HepG2 (cell line): ENCODE measurements around the gene TEX19. TPM values are rescaled to one million over a fixed set of nuclear protein-coding genes. Genes with fewer than 3 reads are reported as not detected.

Source experiments
- FOXM1 ChIP-seq: sonication (generic); formaldehyde crosslinking; IDR thresholded peaks from 2 replicates; pipeline ENCODE4 v1.5.0; 2020; ENCODE audit warnings: missing genetic modification reagents
- GATAD2A ChIP-seq: IDR thresholded peaks from 2 replicates; pipeline ENCODE4 v1.6.1; 2016
- HDAC6 ChIP-seq: fragments of 200-600 bp; sonication (generic); IDR thresholded peaks from 2 replicates; pipeline ENCODE4 v1.7.0; 2017; ENCODE audit warnings: mild to moderate bottlenecking, antibody characterized with exemption, low read length, low read depth
- MATR3 ChIP-seq: sonication (generic); formaldehyde crosslinking; IDR thresholded peaks from 2 replicates; pipeline ENCODE4 v1.4.0; 2020; ENCODE audit warnings: missing genetic modification reagents
- MED13 ChIP-seq: sonication (generic); formaldehyde crosslinking; IDR thresholded peaks from 2 replicates; pipeline ENCODE4 v1.5.0; 2020; ENCODE audit warnings: missing genetic modification reagents
- MIER3 ChIP-seq: IDR thresholded peaks from 2 replicates; pipeline ENCODE4 v1.6.1; 2016; ENCODE audit warnings: missing compliant biosample characterization, borderline replicate concordance
- SNAI1 ChIP-seq: sonication (generic); formaldehyde crosslinking; IDR thresholded peaks from 2 replicates; pipeline ENCODE4 v1.5.0; 2020; ENCODE audit warnings: mild to moderate bottlenecking, missing genetic modification reagents, borderline replicate concordance
- SSRP1 ChIP-seq: IDR thresholded peaks from 2 replicates; pipeline ENCODE4 v1.6.1; 2016; ENCODE audit warnings: control low read depth
- STAG1 ChIP-seq: sonication (generic); formaldehyde crosslinking; IDR thresholded peaks from 2 replicates; pipeline ENCODE4 v1.4.0; 2020; ENCODE audit warnings: missing genetic modification reagents
- SYNCRIP ChIP-seq: fragments of 200-400 bp; formaldehyde crosslinking; IDR thresholded peaks from 2 replicates; pipeline ENCODE4 v1.6.1; 2018; ENCODE audit warnings: mild to moderate bottlenecking, low read depth, low read length; ENCODE audit not compliant: insufficient read depth
- TCF7L2 ChIP-seq: IDR thresholded peaks from 2 replicates; pipeline ENCODE4 v1.6.1; 2011; ENCODE audit warnings: mild to moderate bottlenecking, low read depth, low read length, moderate library complexity
- TEF ChIP-seq: sonication (generic); formaldehyde crosslinking; IDR thresholded peaks from 2 replicates; pipeline ENCODE4 v1.5.0; 2020; ENCODE audit warnings: missing genetic modification reagents
- YEATS2 ChIP-seq: sonication (generic); formaldehyde crosslinking; IDR thresholded peaks from 2 replicates; pipeline ENCODE4 v1.4.0; 2020; ENCODE audit warnings: missing genetic modification reagents, borderline replicate concordance
- ZBTB8A ChIP-seq: sonication (generic); formaldehyde crosslinking; IDR thresholded peaks from 2 replicates; pipeline ENCODE4 v1.4.0; 2020; ENCODE audit warnings: mild to moderate bottlenecking, low read depth, missing genetic modification reagents, borderline replicate concordance
- ZNF124 ChIP-seq: sonication (generic); formaldehyde crosslinking; IDR thresholded peaks from 2 replicates; pipeline ENCODE4 v1.4.0; 2020; ENCODE audit warnings: missing genetic modification reagents
- ZNF17 ChIP-seq: sonication (generic); formaldehyde crosslinking; IDR thresholded peaks from 2 replicates; pipeline ENCODE4 v1.5.0; 2020; ENCODE audit warnings: mild to moderate bottlenecking, missing genetic modification reagents
- ZNF232 ChIP-seq: sonication (generic); formaldehyde crosslinking; IDR thresholded peaks from 2 replicates; pipeline ENCODE4 v1.4.0; 2020; ENCODE audit warnings: missing genetic modification reagents, borderline replicate concordance
- ZNF674 ChIP-seq: sonication (generic); formaldehyde crosslinking; IDR thresholded peaks from 2 replicates; pipeline ENCODE4 v1.5.0; 2020; ENCODE audit warnings: low read depth, mild to moderate bottlenecking, missing genetic modification reagents
- polyA plus RNA-seq, 8 experiments: library from polyadenylated mRNA; depleted of rRNA in 3 of 8; stranded (reverse) in 7 of 8; unstranded in 1 of 8; fragments of >200 nt; fragmentation: Illumina TruSeq in 4 of 8; extraction: Trizol in 4 of 8; gene quantifications; 2 replicates each; pipeline versions ENCODE4 v1.2.1 to v1.2.3, GENCODE V29; 2011 to 2016; ENCODE audit warnings: low read depth in 4 of 8, missing spikeins in 1 of 8, mixed read lengths in 1 of 8; ENCODE audit not compliant: insufficient read depth in 1 of 8
- total RNA-seq, 5 experiments: library from RNA; depleted of rRNA; stranded (reverse); fragments of >200 nt; fragmentation: Illumina TruSeq; extraction: Trizol; gene quantifications; 2 replicates each; pipeline ENCODE4 v1.2.3, GENCODE V29; 2016; ENCODE audit warnings: low read depth in 1 of 5
- TF ChIP-seq, protein P1 (sequence below): sonication (generic); formaldehyde crosslinking; IDR thresholded peaks from 2 replicates; pipeline ENCODE4 v1.5.1; 2020; ENCODE audit warnings: mild to moderate bottlenecking, moderate library complexity, missing genetic modification reagents
- TF ChIP-seq, protein P2 (sequence below): sonication (generic); formaldehyde crosslinking; IDR thresholded peaks from 2 replicates; pipeline ENCODE4 v1.5.0; 2020; ENCODE audit warnings: mild to moderate bottlenecking, missing genetic modification reagents
- TF ChIP-seq, protein P3 (sequence below): sonication (generic); formaldehyde crosslinking; IDR thresholded peaks from 2 replicates; pipeline ENCODE4 v1.4.0; 2020; ENCODE audit warnings: mild to moderate bottlenecking, missing genetic modification reagents, borderline replicate concordance
- TF ChIP-seq, protein P4 (sequence below): sonication (generic); formaldehyde crosslinking; IDR thresholded peaks from 2 replicates; pipeline ENCODE4 v1.4.0; 2020; ENCODE audit warnings: missing genetic modification reagents

TEX19 gene
- total and polyA plus RNA-seq, 2 of the 13 experiments (the other 11 are each of a cell fraction or from before 2014, with no cell fraction given): 1.3 to 6.0 TPM

- TF ChIP-seq, protein P1, sequence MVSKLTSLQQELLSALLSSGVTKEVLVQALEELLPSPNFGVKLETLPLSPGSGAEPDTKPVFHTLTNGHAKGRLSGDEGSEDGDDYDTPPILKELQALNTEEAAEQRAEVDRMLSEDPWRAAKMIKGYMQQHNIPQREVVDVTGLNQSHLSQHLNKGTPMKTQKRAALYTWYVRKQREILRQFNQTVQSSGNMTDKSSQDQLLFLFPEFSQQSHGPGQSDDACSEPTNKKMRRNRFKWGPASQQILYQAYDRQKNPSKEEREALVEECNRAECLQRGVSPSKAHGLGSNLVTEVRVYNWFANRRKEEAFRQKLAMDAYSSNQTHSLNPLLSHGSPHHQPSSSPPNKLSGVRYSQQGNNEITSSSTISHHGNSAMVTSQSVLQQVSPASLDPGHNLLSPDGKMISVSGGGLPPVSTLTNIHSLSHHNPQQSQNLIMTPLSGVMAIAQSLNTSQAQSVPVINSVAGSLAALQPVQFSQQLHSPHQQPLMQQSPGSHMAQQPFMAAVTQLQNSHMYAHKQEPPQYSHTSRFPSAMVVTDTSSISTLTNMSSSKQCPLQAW (CRISPR knock-in tag): peak; percentile 62
- TF ChIP-seq ZNF17 (CRISPR knock-in tag): no peak
- no peak for TF ChIP-seq TCF7L2
- TF ChIP-seq, protein P2, sequence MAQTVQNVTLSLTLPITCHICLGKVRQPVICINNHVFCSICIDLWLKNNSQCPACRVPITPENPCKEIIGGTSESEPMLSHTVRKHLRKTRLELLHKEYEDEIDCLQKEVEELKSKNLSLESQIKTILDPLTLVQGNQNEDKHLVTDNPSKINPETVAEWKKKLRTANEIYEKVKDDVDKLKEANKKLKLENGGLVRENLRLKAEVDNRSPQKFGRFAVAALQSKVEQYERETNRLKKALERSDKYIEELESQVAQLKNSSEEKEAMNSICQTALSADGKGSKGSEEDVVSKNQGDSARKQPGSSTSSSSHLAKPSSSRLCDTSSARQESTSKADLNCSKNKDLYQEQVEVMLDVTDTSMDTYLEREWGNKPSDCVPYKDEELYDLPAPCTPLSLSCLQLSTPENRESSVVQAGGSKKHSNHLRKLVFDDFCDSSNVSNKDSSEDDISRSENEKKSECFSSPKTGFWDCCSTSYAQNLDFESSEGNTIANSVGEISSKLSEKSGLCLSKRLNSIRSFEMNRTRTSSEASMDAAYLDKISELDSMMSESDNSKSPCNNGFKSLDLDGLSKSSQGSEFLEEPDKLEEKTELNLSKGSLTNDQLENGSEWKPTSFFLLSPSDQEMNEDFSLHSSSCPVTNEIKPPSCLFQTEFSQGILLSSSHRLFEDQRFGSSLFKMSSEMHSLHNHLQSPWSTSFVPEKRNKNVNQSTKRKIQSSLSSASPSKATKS (CRISPR knock-in tag): no peak
- no peak for TF ChIP-seq TEF
- peak; percentile 99 for TF ChIP-seq STAG1
- TF ChIP-seq MED13 (CRISPR knock-in tag): no peak
- TF ChIP-seq ZNF124 (CRISPR knock-in tag): no peak; the same call in 1 of the 2 replicates
- no peak for TF ChIP-seq SSRP1
- TF ChIP-seq MIER3 (CRISPR knock-in tag): peak; percentile 56; the same call in 1 of the 2 replicates
- TF ChIP-seq, protein P3, sequence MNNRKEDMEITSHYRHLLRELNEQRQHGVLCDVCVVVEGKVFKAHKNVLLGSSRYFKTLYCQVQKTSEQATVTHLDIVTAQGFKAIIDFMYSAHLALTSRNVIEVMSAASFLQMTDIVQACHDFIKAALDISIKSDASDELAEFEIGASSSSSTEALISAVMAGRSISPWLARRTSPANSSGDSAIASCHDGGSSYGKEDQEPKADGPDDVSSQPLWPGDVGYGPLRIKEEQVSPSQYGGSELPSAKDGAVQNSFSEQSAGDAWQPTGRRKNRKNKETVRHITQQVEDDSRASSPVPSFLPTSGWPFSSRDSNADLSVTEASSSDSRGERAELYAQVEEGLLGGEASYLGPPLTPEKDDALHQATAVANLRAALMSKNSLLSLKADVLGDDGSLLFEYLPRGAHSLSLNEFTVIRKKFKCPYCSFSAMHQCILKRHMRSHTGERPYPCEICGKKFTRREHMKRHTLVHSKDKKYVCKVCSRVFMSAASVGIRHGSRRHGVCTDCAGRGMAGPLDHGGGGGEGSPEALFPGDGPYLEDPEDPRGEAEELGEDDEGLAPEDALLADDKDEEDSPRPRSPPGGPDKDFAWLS: 0 out of 2 replicates have a peak, but pooled peaks have one; percentile 63
- TF ChIP-seq MATR3 (CRISPR knock-in tag): no peak
- TF ChIP-seq, protein P4, sequence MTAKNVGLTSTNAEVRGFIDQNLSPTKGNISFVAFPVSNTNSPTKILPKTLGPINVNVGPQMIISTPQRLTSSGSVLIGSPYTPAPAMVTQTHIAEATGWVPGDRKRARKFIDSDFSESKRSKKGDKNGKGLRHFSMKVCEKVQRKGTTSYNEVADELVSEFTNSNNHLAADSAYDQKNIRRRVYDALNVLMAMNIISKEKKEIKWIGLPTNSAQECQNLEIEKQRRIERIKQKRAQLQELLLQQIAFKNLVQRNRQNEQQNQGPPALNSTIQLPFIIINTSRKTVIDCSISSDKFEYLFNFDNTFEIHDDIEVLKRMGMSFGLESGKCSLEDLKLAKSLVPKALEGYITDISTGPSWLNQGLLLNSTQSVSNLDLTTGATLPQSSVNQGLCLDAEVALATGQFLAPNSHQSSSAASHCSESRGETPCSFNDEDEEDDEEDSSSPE (CRISPR knock-in tag): peak; percentile 72
- TF ChIP-seq HDAC6: no peak
- no peak for TF ChIP-seq ZBTB8A
- TF ChIP-seq ZNF232: peak; percentile 54; the same call in 1 of the 2 replicates
- 0 out of 2 replicates have a peak, but pooled peaks have one; percentile 7 for TF ChIP-seq SNAI1 (CRISPR knock-in tag)
- TF ChIP-seq SYNCRIP: no peak
- TF ChIP-seq FOXM1 (CRISPR knock-in tag): no peak
- peak; percentile 7; the same call in 1 of the 2 replicates for TF ChIP-seq YEATS2 (CRISPR knock-in tag)
- TF ChIP-seq ZNF674 (CRISPR knock-in tag): no peak
- peak; percentile 59; the same call in 1 of the 2 replicates for TF ChIP-seq GATAD2A (CRISPR knock-in tag)
These were observed 7.1 kb upstream of the TEX19 start (continued) for GRCh38 chr17:82351713-82352488.
